Measurements from ENCODE around the gene LRP2BP.

GRCh38 chr4:185384061-185384460 is 11.7 kb downstream of the LRP2BP start:
- TF ChIP-seq CTCF (IDR thresholded peaks at IDR 0.05; ENCODE audit: poor library complexity, severe bottlenecking): no peak
- no peak for TF ChIP-seq EZH2 (IDR thresholded peaks at IDR 0.05; ENCODE audit: borderline replicate concordance, insufficient read depth, low read length, poor library complexity, severe bottlenecking)
- no peak for TF ChIP-seq POLR2AphosphoS5 (IDR thresholded peaks at IDR 0.05)
- TF ChIP-seq EP300 (conservative IDR thresholded peaks at IDR 0.05; ENCODE audit: poor library complexity, severe bottlenecking): no peak

Data from neural cell (in vitro differentiated cells).